Adrenal gland (tissue), 12 donors: ENCODE data around the gene TPGS2. TPM values are rescaled to one million over a fixed set of nuclear protein-coding genes. Genes with fewer than 3 reads are reported as not detected.
"Not testable (repeated sequence)": the region's sequence is repeated elsewhere in the genome, so short reads cannot be mapped to it uniquely, and the experiment has no call there.

ENCODE experiments used
- DNase-seq, 7 donors: peaks; one replicate each; pipeline ENCODE4 v3.0.0-alpha.2; 2019 to 2020
- H3K27ac ChIP-seq, 5 donors: fragments of 200-600 bp; sonication (generic) in 4 of 5; 1 replicate in 3 of 5; 2 replicates in 2 of 5; pipeline versions ENCODE4 v1.5.1 to v1.8.0; 2016 to 2020; ENCODE audit warnings: mild to moderate bottlenecking in 1 of 5
- H3K27me3 ChIP-seq: fragments of 200-600 bp; 2 replicates; pipeline ENCODE4 v1.8.0; 2021
- H3K36me3 ChIP-seq, 2 donors: fragments of 200-600 bp; replicated peaks in 1 of 2; 1 replicate in 1 of 2; 2 replicates in 1 of 2; pipeline versions ENCODE4 v1.5.1 to v1.8.0; 2018 to 2022
- H3K4me1 ChIP-seq, 2 donors: fragments of 200-600 bp; replicated peaks in 1 of 2; 1 replicate in 1 of 2; 2 replicates in 1 of 2; pipeline versions ENCODE4 v1.5.1 to v1.8.0; 2018 to 2021
- H3K4me3 ChIP-seq, 4 donors: fragments of 200-600 bp; sonication (generic) in 3 of 4; one replicate each; pipeline ENCODE4 v1.5.1; 2016 to 2018
- H3K9me3 ChIP-seq, 3 donors: fragments of 200-600 bp; sonication (generic) in 1 of 3; replicated peaks in 1 of 3; 1 replicate in 2 of 3; 2 replicates in 1 of 3; pipeline versions ENCODE4 v1.5.1 to v1.8.0; 2016 to 2021
- POLR2A ChIP-seq, 2 donors: fragments of 450-650 bp; IDR thresholded peaks; one replicate each; pipeline ENCODE4 v1.6.1; 2017; ENCODE audit warnings: antibody characterized with exemption in 2 of 2, mild to moderate bottlenecking in 2 of 2, moderate library complexity in 1 of 2
- WGBS, 4 donors: extraction: QIAGEN DNeasy Blood & Tissue Kit in 2 of 4; methylation state at CpG; one replicate each; pipeline versions ENCODE4 v1.1.5 to v1.1.7; 2013 to 2017; 5-methylcytosine and 5-hydroxymethylcytosine counted together
- intact Hi-C, 2 donors: fragments of 100-400 bp; cut with DNase I; formaldehyde crosslinking; loops; one replicate each; pipeline versions ENCODE4 v1.14.1 to v1.15.0; 2022 to 2023
- polyA plus RNA-seq, 3 donors: library from polyadenylated mRNA; stranded (reverse); fragments of 200-250 nt in 2 of 3; fragments of 350-450 nt in 1 of 3; fragmentation: Illumina TruSeq in 1 of 3; extraction: RNeasy Lipid Tissue Mini Kit (QIAGEN cat#74804) in 1 of 3; gene quantifications; one replicate each; pipeline ENCODE4 v1.2.3, GENCODE V29; 2013 to 2014
- total RNA-seq, 9 donors: library from RNA; depleted of rRNA in 4 of 9; stranded (reverse); fragments of >200 nt in 4 of 9; fragments of 120-200 nt in 1 of 9; fragmentation: NEBNext Ultra II Directional in 1 of 9; extraction: Animal tissue kit (Norgen Biotek cat#: 25700) in 1 of 9; gene quantifications; one replicate each; pipeline versions ENCODE4 v1.1.0 to v1.2.4, GENCODE V29; 2013 to 2023
- TF ChIP-seq, protein P1 (sequence below), 6 experiments: fragments of 450-650 bp in 4 of 6; fragments of 200-600 bp in 2 of 6; sonication (generic) in 1 of 6; IDR thresholded peaks; 1 replicate in 5 of 6; 2 replicates in 1 of 6; pipeline versions ENCODE4 v1.5.1 to v1.8.0; 2016 to 2021; ENCODE audit warnings: antibody characterized with exemption in 6 of 6, mild to moderate bottlenecking in 2 of 6, moderate library complexity in 1 of 6
- donor health status: healthy with polysubstance abuse.
- donor health status: Bipolar disorder and iron deficiency.
- donor health status: DM: yes; HTN: yes; CAD: no.
- donor health status: DM: no; HTN: no; CAD: no.
- donor health status: DM: no; HTN: no; CAD: no.
- donor health status: DM: yes; HTN: yes; CAD: no.

TPGS2 gene
- total and polyA plus RNA-seq, 12 donors, result 35.3 to 247 (median 87.9) TPM

DNA sequence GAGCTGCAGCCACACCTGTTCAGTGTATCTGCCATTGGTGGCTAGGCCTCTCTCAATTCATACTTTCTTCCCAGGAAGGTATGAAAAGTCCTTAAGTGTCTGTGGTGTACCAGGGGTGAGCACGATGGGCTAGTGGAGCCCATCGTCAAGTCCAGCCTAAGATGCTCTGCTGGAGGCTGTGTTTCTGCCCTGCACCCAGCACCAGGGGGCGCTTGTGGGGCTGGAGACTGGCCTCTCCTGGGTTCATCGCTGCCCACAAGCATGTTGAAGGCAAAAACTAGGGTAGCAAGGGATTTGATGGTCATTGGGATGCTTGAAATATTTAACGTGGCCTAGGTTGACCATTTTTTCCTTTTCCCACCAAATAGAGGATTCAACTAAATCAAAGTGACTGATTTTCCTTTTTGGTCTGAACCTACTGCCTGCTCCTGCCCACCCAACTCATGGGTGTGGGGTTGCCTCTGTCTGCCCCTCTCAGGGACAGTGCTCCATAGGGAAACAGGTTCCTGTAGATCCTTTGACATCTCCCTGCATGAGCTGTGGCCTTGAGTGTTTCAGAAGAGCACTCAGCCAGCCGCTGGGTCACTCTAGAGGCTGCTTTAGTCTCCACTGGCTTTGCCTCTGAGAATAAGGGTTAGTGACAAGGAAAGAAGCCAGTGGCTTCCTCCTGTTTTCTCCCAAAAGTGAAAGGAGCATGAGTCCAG lies 59.0 kb downstream of the TPGS2 start:
- peak in 1 of 7 donors; percentile 21 for DNase-seq
- intact Hi-C loops, result no loop called here
- Histone ChIP-seq H3K27me3 (no peaks in the 10 kb centered on the region), H3K27ac (no peak overlapping the region), H3K4me3 (no peak overlapping the region), H3K9me3 (no peaks in the 10 kb centered on the region), H3K4me1 (no peaks in the 10 kb centered on the region), H3K36me3 (no peaks in the 10 kb centered on the region)
- 81 to 91% (median 85%) methylated on average over 5 to 6 of the region's 6 CpGs for WGBS, 4 donors
- TF ChIP-seq, protein P1, sequence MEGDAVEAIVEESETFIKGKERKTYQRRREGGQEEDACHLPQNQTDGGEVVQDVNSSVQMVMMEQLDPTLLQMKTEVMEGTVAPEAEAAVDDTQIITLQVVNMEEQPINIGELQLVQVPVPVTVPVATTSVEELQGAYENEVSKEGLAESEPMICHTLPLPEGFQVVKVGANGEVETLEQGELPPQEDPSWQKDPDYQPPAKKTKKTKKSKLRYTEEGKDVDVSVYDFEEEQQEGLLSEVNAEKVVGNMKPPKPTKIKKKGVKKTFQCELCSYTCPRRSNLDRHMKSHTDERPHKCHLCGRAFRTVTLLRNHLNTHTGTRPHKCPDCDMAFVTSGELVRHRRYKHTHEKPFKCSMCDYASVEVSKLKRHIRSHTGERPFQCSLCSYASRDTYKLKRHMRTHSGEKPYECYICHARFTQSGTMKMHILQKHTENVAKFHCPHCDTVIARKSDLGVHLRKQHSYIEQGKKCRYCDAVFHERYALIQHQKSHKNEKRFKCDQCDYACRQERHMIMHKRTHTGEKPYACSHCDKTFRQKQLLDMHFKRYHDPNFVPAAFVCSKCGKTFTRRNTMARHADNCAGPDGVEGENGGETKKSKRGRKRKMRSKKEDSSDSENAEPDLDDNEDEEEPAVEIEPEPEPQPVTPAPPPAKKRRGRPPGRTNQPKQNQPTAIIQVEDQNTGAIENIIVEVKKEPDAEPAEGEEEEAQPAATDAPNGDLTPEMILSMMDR (IDR thresholded peaks at IDR 0.05), result peak in 3 of 6 experiments; percentile 13 to 34 (median 28)
- no peak for TF ChIP-seq POLR2A (IDR thresholded peaks at IDR 0.05)

GRCh38 chr18:36769172-36769571 lies 59.6 kb downstream of the TPGS2 start:
- WGBS, 4 donors, result 92 to 95% (median 94%) methylated on average over 10 of the region's 10 CpGs
- Histone ChIP-seq H3K27ac (no peak overlapping the region), H3K4me1 (no peaks in the 10 kb centered on the region), H3K36me3 (no peaks in the 10 kb centered on the region), H3K9me3 (no peaks in the 10 kb centered on the region), H3K27me3 (no peaks in the 10 kb centered on the region), H3K4me3 (no peak overlapping the region)
- intact Hi-C loops, result no loop called here
- DNase-seq, result no peak
- TF ChIP-seq POLR2A (IDR thresholded peaks at IDR 0.05), result no peak
- TF ChIP-seq, protein P1 (IDR thresholded peaks at IDR 0.05), result no peak

DNA sequence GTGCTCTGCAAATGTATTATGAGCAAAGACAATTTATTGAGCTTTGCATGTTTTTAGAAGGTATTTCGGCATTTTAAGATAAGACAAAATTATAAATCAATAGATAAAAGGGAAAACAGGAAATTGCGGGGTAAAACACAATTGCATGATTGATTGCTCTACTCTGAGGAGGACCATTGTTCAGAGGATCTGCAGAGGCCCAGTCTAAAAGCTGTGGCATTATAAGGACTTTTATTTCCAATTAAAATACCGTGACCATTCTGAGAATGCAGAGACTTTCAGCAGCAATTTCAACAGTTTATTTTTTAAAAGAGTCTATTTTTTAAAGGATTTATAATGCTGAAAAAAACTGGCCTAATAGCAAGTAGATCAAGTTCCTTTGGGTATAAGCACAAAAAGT lies 62.0 kb downstream of the TPGS2 start:
- intact Hi-C loops, result no loop called here

DNA sequence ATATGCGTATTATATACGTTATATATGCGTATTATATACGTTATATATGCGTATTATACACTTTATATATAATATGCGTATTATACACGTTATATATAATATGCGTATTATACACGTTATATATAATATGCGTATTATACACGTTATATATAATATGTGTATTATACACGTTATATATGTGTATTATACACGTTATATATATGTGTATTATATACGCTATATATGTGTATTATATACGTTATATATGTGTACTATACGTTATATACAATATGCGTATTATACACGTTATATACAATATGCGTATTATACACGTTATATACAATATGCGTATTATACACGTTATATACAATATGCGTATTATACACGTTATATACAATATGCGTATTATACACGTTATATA lies 65.8 kb downstream of the TPGS2 start:
- H3K27me3 ChIP-seq, DNase-seq, H3K4me3 ChIP-seq, H3K4me1 ChIP-seq, H3K9me3 ChIP-seq, H3K36me3 ChIP-seq, H3K27ac ChIP-seq: not testable (repeated sequence)
- 91 to 96% (median 94%) methylated on average over 24 to 26 of the region's 26 CpGs for WGBS, 4 donors
- intact Hi-C loops, result loop anchor here in 1 of 2 donors (5.0 kb wide), 1 partner anchor 76 kb away; no protein-coding TSS in a partner anchor

More for the DNA sequence above, 62.0 kb downstream of the TPGS2 start:
- TF ChIP-seq, protein P1 (IDR thresholded peaks at IDR 0.05), result no peak
- TF ChIP-seq POLR2A (IDR thresholded peaks at IDR 0.05), result no peak
- no peak overlapping the region for H3K27ac ChIP-seq
- 23 to 28% (median 27%) methylated on average over 3 of the region's 3 CpGs for WGBS, 4 donors
- H3K27me3 ChIP-seq, result no peaks in the 10 kb centered on the region
- H3K36me3 ChIP-seq, result no peaks in the 10 kb centered on the region
- H3K4me3 ChIP-seq, result no peak overlapping the region
- no peaks in the 10 kb centered on the region for H3K9me3 ChIP-seq
- DNase-seq, result no peak
- no peaks in the 10 kb centered on the region for H3K4me1 ChIP-seq

DNA sequence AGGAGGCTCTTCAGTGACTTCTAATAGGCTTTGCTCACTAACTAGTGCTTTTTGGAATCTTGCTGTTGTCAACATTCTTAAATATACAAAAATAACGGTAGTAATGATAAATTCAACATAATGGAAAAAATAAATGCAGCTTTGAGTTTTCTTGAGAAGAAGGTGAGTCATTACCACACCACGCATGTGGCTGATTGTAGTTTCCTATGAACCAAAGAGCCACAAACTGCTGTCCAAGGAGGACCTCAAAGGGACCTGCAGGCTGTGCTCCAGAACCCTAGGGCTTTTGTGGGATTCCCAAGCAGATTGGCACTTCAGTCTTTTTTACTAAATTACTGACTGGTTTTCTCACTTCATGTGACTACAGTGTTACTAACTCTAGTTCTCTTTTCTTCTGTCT lies 66.7 kb downstream of the TPGS2 start:
- no peak overlapping the region for H3K4me3 ChIP-seq
- H3K27me3 ChIP-seq, result no peaks in the 10 kb centered on the region
- H3K9me3 ChIP-seq, result no peaks in the 10 kb centered on the region
- TF ChIP-seq POLR2A (IDR thresholded peaks at IDR 0.05), result no peak
- TF ChIP-seq, protein P1 (IDR thresholded peaks at IDR 0.05), result no peak
- no peak for DNase-seq
- intact Hi-C loops, result loop anchor here in 1 of 2 donors (5.0 kb wide), 1 partner anchor 75 kb away; no protein-coding TSS in a partner anchor
- 85 to 92% (median 88%) methylated on average over 2 of the region's 2 CpGs for WGBS, 4 donors
- no peaks in the 10 kb centered on the region for H3K4me1 ChIP-seq
- no peaks in the 10 kb centered on the region for H3K36me3 ChIP-seq
- H3K27ac ChIP-seq, result no peak overlapping the region
